T-helper 2 cell treated with Interferon-gamma antibody and Interleukin-4, amounts not matched to agents 100 ng/mL and 5 ng/mL, for 36 hours (primary cell): ENCODE results near the gene ANKRD18A. TPM values are rescaled to one million over a fixed set of nuclear protein-coding genes. Genes with fewer than 3 reads are reported as not detected.

Experiments
- intact Hi-C: fragments of 100-400 bp; cut with micrococcal nuclease; formaldehyde crosslinking; loops from one replicate; pipeline ENCODE4 v1.15.1; 2023
- total RNA-seq: library from RNA; stranded (reverse); gene quantifications from 2 replicates; pipeline ENCODE4 v1.2.3, GENCODE V29; 2022

ANKRD18A gene
- total RNA-seq, result 2.1 and 4.5 TPM in 2 replicates

DNA sequence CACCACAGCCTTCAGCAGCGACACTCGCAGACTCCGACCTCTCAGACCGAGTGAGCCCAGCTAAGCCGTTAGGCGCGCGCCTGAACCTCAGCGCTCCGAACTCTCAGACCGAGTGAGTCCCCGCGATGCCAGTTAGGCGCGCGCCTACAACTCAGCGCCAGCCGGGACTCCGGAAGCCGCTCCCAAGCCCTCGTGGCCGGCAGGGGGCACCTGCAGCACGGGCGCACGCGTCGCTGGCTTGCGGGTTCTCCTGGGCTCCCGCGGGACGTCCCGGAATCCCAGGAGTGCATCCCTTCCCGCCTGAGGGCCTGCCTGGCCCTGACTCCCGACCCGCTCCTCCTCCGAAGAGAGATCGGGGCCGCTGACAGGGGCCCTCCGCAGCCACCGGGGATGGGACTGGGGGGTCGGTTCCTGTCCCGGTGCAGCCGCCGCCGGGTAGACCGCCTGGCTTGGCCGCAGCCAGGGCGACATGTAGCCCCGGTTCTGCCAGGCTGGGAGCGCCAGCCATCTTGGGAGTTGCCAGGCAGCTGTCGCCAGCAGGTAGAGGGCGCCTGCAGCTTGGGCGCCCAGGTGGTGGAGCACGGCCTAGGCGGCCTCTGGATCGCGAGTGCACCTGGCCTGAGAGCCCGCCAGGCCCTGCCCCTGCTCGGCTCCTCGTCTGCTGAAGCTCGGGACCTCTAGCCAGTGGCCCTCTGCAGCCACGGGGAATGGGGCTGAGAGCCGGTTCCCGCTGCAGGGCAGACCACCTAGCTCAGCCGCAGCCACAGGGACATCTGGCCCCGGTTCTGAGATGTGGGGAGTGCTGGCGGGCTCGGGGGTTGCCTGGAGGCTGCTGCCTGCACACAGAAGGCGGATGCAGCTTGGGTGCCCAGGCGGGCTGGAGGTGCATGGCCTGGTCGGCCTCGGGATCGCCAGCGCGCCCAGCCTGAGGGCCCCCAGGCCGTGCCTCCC, at the start of gene ANKRD18A:
Gene ANKRD18A, minus strand, starts transcription at position 114 of the 951 bp plus-strand sequence. CDS start 311 bp downstream, outside the sequence.
- intact Hi-C loops, result no loop called here

DNA sequence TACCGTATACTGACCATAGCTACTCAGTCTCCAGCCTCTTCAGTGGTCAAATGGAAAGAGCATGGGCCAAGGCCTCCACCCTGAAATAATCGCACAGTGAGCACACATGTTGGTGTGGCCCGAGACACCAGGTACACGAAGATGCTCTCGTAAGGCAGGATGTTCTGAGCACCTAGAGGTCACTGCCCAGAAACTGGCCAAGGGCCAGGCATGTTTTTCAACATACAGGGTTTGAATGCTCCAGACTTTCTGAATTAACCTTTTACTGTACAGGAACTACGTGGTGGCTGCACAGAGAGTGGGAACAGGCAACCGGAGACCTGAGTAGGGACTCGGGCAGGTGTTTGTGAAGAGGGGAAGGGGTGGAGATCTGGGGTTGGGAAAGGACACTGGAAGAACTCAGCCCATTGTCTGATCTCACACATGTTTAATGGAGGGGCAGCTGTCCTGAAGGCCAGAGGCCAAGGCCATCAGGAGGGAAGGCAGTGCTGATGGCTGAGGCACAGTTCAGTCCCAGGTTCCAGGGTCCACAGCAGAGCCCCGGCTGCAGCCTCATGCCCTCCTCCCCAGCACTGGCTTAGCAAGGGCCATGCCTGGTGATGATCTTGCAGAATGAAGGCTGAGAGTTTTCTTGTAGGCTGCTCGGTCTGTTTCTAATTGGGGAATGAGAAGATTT, 48.5 kb upstream of the ANKRD18A start:
- intact Hi-C loops, result no loop called here

GRCh38 chr9:38662763-38663593, 42.6 kb upstream of the ANKRD18A start:
- intact Hi-C loops, result no loop called here

- intact Hi-C loops, result no loop called here
Measured at GRCh38 chr9:38659538-38659937, 39.1 kb upstream of the ANKRD18A start.

DNA sequence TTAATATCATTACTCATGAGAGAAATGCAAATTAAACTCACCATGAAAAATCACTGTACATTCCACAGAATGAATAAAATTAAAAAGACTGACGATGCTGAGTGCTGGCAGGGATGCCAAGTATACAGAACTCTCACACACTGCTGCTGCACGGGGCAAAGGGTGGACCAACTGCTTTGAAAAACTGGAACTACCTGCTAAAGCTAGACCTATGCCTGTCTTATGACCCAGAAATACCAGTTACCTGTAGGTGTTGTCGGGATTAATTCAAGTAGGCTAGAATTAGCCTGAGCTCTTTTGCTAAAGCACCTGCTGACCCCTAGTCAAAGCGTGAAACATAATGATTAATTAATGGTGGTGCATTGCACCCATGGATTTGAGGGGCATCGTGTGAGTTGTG, 36.5 kb upstream of the ANKRD18A start:
- intact Hi-C loops, result no loop called here

DNA sequence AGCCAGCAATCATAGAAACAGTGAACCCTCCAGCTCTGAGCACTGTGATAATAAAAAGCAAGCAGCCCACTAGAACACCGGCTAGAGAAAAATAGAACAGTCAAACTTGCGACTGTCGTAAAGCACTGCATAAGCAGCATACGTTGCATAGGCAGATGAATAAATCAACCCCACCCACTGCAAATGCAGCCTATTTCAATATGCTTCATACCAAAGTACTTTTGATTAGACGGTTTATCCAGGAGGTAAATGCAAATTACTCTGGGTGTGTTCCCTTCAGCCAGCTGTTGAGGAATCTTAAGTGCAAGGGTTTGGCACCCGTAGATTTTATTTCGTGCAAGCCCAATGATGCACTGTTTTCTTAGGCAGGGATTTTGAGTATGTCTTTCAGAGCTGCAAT, 32.1 kb upstream of the ANKRD18A start:
- intact Hi-C loops, result no loop called here

DNA sequence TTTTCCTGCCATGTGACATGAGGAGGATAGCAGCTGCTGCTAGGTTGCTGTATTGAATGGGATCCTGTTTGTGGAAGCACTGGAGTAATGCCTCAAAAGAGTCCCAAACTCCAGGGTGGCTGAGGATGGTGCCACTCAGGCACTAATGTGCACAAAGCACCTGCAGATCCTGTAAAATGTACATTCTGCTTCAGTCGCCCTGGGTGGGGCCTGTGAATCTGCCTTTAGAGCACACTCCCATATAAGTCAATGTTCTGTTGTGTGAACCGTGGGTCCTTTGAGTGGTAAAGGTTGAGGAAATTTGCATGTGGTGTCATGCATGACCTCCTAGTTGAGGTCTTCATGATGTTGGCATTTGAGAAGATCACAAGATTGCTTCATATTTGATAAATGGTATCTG, 31.6 kb upstream of the ANKRD18A start:
- intact Hi-C loops, result no loop called here

DNA sequence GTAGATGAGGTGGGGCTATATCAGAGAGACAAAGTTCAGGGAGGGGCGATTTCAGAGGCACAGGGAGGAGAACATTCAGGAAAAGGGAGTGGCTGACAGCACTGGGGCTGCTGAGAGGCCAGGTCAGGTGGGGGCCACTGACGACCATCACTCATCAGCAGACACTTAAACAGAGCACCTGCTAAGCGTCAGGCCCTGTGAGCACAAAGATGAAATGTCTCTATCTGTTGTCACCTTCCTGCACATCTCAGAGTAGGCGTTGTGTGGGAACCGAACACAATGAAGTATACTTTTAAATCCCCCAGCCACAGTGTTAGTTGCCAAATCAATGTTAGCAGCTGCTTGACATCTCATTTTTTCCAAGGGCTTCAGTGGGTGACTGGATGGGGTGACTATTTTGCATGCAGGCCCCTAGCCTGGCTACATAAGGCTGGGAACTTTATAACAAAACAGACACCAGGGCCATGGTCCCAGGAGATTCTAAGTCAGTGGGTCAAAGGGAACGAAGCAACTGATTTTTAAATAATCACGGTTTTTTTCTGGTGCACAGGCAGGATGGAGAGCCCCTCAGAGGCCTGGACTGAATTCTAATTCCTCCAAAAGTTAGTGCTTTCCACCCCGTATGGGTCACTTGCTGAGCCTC, 31.1 kb upstream of the ANKRD18A start:
- intact Hi-C loops, result no loop called here

GRCh38 chr9:38650564-38650963, 30.2 kb upstream of the ANKRD18A start:
- intact Hi-C loops, result no loop called here

DNA sequence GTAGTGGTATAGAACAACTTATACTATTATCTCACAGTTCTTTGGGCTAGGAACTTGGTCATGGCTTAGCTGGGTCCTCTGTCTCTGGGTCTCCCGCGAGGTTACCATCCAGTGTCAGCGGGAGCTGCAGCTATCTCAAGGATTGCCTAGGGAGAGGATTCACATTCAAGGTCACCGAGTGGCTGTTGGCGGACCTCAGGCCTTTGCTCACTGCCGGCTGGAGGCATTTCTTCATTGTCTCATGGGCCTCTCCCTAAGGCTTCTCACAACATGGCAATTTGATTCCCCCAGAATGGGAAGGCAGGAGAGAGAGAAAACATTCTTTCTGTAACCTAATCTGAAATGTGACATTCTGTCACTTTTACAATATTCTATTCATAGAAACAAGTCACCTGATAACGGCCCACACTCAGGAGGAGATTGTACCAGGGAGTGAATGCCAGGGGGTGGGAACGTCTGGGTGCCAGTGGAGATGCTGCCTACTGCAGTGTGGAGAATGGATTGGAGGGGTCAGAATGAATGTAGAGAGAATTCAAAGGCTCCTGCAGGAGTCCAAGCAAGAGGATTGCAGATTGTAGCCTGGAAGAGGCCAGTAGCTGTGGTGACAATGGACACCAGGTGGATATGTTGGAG, 29.5 kb upstream of the ANKRD18A start:
- intact Hi-C loops, result no loop called here

DNA sequence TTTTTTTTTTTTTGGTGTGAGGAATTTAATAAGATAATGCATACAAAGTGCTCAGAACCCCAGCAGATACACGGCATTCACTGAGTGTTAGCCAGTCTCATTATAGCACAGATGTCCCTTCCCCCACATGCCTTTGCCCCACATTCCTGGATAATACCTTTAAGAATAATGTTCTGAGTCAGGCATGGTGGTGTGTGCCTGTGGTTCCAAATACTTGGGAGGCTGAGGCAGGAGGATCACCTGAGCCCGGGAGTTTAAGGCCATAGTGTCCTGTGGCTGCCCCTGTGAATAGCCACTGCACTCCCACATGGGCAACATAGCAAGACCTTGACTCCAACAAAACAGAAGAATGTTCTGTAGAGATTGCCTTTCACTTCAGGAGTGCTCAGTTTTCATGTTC, 24.2 kb upstream of the ANKRD18A start:
- intact Hi-C loops, result no loop called here

DNA sequence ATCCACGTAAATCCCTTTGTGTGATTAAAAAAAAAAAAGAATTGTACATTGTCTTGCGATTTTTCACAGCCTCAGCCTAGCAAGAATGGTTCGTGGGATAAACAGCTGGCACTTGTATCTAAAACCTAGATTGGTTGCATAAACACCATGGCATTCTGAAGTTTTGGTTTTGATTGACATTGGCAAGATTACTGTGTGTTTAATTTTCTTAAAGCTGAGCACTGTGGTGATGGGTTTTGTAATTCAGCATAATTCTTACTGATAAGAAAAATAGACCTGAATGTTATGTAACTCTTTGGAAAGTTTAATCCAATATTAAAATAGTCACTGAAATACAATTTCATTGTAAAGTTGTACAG, 23.4 kb upstream of the ANKRD18A start:
- intact Hi-C loops, result no loop called here

DNA sequence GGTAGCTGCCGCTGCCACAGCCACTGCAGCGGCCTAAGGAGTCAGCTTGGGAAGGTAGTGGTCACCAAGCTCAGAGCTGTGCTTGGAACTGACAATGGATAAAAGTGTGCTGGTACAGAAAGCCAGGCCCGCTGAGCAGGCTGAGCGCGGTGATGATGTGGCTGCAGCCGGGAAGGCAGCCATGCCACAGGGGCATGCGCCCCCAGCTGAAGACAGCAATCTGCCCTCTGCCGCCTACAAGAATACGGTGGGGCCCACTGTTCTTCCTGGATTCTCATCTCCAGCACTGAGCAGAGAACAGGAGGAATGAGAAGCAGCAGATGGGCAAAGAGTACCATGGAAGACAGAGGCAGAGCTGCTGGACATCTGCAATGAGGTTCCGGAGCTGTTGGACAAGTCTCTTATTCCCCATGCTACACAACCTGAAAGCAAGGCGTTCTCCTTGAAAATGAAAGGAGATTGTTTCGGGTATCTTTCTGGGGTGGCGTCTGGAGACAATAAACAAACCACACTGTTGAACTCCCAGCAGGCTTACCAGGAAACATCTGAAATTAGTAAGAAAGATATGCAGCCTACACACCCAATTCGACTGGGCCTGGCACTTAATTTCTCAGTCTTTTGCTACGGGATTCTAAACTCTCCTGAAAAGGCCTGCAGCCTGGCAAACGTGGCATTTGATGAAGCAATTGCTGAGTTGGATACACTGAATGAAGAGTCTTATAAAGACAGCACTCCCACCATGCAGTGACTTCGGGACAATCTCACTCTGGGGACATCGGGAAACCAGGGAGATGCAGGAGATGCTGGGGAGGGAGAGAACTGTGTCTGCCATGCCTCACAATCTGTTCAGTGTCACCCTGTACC, 22.8 kb upstream of the ANKRD18A start:
- intact Hi-C loops, result no loop called here

GRCh38 chr9:38641985-38642864, 21.8 kb upstream of the ANKRD18A start:
- intact Hi-C loops, result no loop called here

- intact Hi-C loops, result no loop called here
Measured at GRCh38 chr9:38641142-38641541, 20.7 kb upstream of the ANKRD18A start.

DNA sequence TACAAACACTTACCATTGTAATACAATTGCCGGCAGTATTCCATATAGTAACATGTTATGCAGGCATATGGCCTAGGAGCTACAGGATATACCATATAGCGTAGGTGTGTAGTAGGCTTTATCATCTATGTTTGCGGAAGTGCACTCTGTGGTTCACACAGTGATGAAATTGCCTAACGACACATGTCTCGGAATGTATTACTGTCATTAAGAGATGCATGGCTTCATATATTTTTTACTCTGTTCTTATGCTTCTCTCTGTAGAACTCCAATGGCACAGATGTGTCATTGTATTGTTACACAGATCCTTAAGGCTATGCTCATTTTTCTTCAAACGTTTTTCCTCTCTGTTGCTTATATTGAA, 19.2 kb upstream of the ANKRD18A start:
- intact Hi-C loops, result no loop called here

GRCh38 chr9:38638881-38639576, 18.6 kb upstream of the ANKRD18A start:
- intact Hi-C loops, result no loop called here

DNA sequence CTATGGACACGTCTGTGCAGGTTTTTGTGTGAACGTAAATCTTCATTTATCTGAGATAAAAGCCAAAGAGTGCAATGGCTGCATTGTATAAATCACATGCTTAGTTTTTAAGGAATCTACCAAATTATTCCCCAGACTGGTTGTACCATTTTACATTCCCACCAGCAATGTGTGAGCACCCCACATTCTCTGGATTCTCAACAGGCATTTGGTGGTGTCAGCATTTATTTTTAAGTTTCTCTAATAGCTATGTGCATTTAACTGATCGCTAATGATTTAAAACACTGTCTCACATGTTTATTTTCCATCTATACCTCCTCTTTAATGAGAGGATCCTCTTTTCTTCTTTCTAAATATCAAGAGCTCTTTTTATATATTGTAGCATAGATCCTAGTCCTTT, 13.9 kb upstream of the ANKRD18A start:
- intact Hi-C loops, result no loop called here
